Activated T-cell treated with anti-CD3 and anti-CD28 coated beads, Interleukin-2, amount 50 U/mL, for 4 hours (primary cell): ENCODE measurements around the gene ACSM2A. TPM values are rescaled to one million over a fixed set of nuclear protein-coding genes. Genes with fewer than 3 reads are reported as not detected.
"Not testable (repeated sequence)": the region's sequence is repeated elsewhere in the genome, so short reads cannot be mapped to it uniquely, and the experiment has no call there.

Source experiments
- ATAC-seq, 2 donors: fragments of 200-7000 bp; cut with Tn5 transposase; one replicate each; pipeline ENCODE4 v1.10.0; 2021
- DNase-seq: peaks from one replicate; pipeline ENCODE4 v3.0.0-alpha.2; 2020
- H3K27me3 Mint-ChIP-seq: one replicate; pipeline ENCODE4 v1.8.0; 2021; ENCODE audit warnings: low read depth, mixed read lengths
- H3K36me3 Mint-ChIP-seq: one replicate; pipeline ENCODE4 v1.8.0; 2022; ENCODE audit warnings: mixed read lengths; ENCODE audit not compliant: insufficient read depth
- H3K4me1 Mint-ChIP-seq: one replicate; pipeline ENCODE4 v1.8.0; 2021; ENCODE audit warnings: low read depth, mixed read lengths
- H3K4me3 Mint-ChIP-seq: one replicate; pipeline ENCODE4 v1.8.0; 2021; ENCODE audit warnings: mild to moderate bottlenecking, moderate library complexity, mixed read lengths
- H3K9me3 Mint-ChIP-seq: one replicate; pipeline ENCODE4 v1.8.0; 2021; ENCODE audit warnings: mixed read lengths
- total RNA-seq, 3 donors: library from RNA; stranded (reverse); gene quantifications; one replicate each; pipeline ENCODE4 v1.2.1, GENCODE V29; 2021

The ACSM2A gene, protein sequence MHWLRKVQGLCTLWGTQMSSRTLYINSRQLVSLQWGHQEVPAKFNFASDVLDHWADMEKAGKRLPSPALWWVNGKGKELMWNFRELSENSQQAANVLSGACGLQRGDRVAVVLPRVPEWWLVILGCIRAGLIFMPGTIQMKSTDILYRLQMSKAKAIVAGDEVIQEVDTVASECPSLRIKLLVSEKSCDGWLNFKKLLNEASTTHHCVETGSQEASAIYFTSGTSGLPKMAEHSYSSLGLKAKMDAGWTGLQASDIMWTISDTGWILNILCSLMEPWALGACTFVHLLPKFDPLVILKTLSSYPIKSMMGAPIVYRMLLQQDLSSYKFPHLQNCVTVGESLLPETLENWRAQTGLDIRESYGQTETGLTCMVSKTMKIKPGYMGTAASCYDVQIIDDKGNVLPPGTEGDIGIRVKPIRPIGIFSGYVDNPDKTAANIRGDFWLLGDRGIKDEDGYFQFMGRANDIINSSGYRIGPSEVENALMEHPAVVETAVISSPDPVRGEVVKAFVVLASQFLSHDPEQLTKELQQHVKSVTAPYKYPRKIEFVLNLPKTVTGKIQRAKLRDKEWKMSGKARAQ
- total RNA-seq, result under 1 TPM in 2 of 3 donors, not detected in 1; 0.14 to 0.24 TPM

DNA sequence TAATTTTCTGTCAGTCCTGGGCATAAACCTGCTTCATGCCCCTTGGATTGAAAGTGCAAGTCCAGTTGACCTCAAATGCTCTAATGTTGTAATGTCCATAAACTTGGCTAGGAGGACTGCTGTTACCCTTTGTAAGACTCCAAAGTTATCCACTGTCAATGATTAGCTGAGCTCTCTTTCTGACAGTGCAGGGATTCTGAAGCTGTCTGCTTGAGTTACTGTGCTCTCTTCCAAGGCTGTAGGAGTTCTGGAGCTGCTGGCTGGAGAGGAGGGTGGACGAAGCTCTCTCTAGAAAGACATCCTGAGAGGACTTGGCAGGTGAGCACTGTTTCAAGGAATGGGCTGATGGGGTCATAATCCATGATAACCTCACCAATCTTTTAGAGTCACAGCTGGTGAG is at the start of gene ACSM2A:
Gene ACSM2A, plus strand, starts transcription at position 158 of the 400 bp plus-strand sequence. CDS start 8,594 bp downstream, outside the sequence.
- not testable (repeated sequence) for H3K4me3 Mint-ChIP-seq, DNase-seq, H3K9me3 Mint-ChIP-seq, ATAC-seq, H3K27me3 Mint-ChIP-seq, H3K4me1 Mint-ChIP-seq, H3K36me3 Mint-ChIP-seq

GRCh38 chr16:20402651-20403050 is 48.7 kb upstream of the ACSM2A start:
- H3K4me3 Mint-ChIP-seq, result no peak overlapping the region
- no peaks in the 10 kb centered on the region for H3K4me1 Mint-ChIP-seq
- H3K36me3 Mint-ChIP-seq, result no peaks in the 10 kb centered on the region
- no peaks in the 10 kb centered on the region for H3K9me3 Mint-ChIP-seq
- ATAC-seq (no peak), DNase-seq (no peak)
- H3K27me3 Mint-ChIP-seq, result no peaks in the 10 kb centered on the region

- Mint-ChIP-seq H3K36me3 (no peaks in the 10 kb centered on the region), H3K4me1 (no peaks in the 10 kb centered on the region), H3K27me3 (peaks cover 5% of the 10 kb centered on the region), H3K4me3 (no peak within 1 kb of the TSS), H3K9me3 (no peaks in the 10 kb centered on the region)
- ATAC-seq (no peak), DNase-seq (no peak)
Observed at GRCh38 chr16:20404637-20405036, 46.7 kb upstream of the ACSM2A start, which contains the start of gene PDILT. TSS of gene PDILT (minus strand) at chr16:20404737. CDS start at chr16:20399300, 5,437 bp downstream.

GRCh38 chr16:20409398-20410120 is 41.8 kb upstream of the ACSM2A start, which contains the start of gene ACSM5:
TSS of gene ACSM5 (plus strand) at chr16:20409534. CDS start at chr16:20411485, 1,951 bp downstream.
- H3K36me3 Mint-ChIP-seq, result no peaks in the 10 kb centered on the region
- ATAC-seq (no peak), DNase-seq (no peak)
- H3K27me3 Mint-ChIP-seq, result peaks cover 10% of the 10 kb centered on the region
- no peak within 1 kb of the TSS for H3K4me3 Mint-ChIP-seq
- no peaks in the 10 kb centered on the region for H3K9me3 Mint-ChIP-seq
- H3K4me1 Mint-ChIP-seq, result no peaks in the 10 kb centered on the region

GRCh38 chr16:20410121-20410723 is 41.1 kb upstream of the ACSM2A start:
- H3K4me1 Mint-ChIP-seq, result no peaks in the 10 kb centered on the region
- DNase-seq (no peak), ATAC-seq (no peak)
- no peaks in the 10 kb centered on the region for H3K36me3 Mint-ChIP-seq
- H3K9me3 Mint-ChIP-seq, result no peaks in the 10 kb centered on the region
- H3K4me3 Mint-ChIP-seq, result no peak overlapping the region
- peaks cover 10% of the 10 kb centered on the region for H3K27me3 Mint-ChIP-seq

GRCh38 chr16:20411055-20411454 is 40.3 kb upstream of the ACSM2A start:
- DNase-seq, result no peak
- H3K9me3 Mint-ChIP-seq, result no peaks in the 10 kb centered on the region
- H3K4me3 Mint-ChIP-seq, result no peak overlapping the region
- no peak for ATAC-seq
- peaks cover 10% of the 10 kb centered on the region for H3K27me3 Mint-ChIP-seq
- no peaks in the 10 kb centered on the region for H3K4me1 Mint-ChIP-seq
- no peaks in the 10 kb centered on the region for H3K36me3 Mint-ChIP-seq

- DNase-seq (no peak), ATAC-seq (no peak)
- no peaks in the 10 kb centered on the region for H3K9me3 Mint-ChIP-seq
- no peaks in the 10 kb centered on the region for H3K4me1 Mint-ChIP-seq
- no peak overlapping the region for H3K4me3 Mint-ChIP-seq
- H3K27me3 Mint-ChIP-seq, result peaks cover 5% of the 10 kb centered on the region
- no peaks in the 10 kb centered on the region for H3K36me3 Mint-ChIP-seq
Observed at GRCh38 chr16:20415541-20415940, 35.8 kb upstream of the ACSM2A start.

GRCh38 chr16:20419093-20419492 is 32.2 kb upstream of the ACSM2A start:
- DNase-seq, ATAC-seq: not testable (repeated sequence)

DNA sequence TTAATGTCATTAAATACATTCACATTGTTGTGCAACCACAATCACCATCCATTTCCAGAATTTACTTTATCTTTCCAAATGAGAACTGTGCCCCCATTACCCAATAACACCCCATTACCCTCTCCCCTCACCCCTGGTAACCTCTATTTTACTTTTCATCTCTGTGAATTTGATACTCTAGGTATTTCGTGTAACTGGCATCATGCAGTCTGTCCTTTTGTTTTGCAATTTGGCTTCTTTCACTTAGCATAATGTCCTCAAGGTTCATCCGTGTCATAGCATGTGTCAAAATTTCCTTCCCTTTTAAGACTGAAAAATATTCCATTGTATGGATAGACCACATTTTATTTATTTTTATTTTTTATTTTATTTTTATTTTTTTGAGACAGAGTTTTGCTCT is 29.6 kb upstream of the ACSM2A start:
- not testable (repeated sequence) for H3K36me3 Mint-ChIP-seq, ATAC-seq, H3K4me3 Mint-ChIP-seq, H3K4me1 Mint-ChIP-seq, H3K9me3 Mint-ChIP-seq, H3K27me3 Mint-ChIP-seq, DNase-seq

More at GRCh38 chr16:20419093-20419492, 32.2 kb upstream of the ACSM2A start:
- H3K9me3 Mint-ChIP-seq, H3K27me3 Mint-ChIP-seq, H3K4me3 Mint-ChIP-seq, H3K4me1 Mint-ChIP-seq, H3K36me3 Mint-ChIP-seq: not testable (repeated sequence)

DNA sequence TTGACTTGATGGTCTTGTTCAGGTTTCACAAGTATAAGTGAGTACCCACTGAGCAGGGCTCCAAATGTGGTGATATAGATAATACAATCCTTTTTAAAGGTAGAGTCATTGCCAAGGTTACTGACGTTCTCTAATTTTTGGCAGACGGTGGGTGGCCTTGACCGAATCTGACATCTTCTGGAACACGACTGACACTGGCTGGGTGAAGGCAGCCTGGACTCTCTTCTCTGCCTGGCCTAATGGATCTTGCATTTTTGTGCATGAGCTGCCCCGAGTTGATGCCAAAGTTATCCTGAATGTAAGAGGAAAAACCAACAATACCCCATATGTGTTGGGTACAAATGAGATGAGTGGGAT is 27.6 kb upstream of the ACSM2A start:
- H3K27me3 Mint-ChIP-seq, ATAC-seq, H3K36me3 Mint-ChIP-seq: not testable (repeated sequence)

GRCh38 chr16:20424129-20424866 is 27.0 kb upstream of the ACSM2A start:
- H3K36me3 Mint-ChIP-seq, result no peaks in the 10 kb centered on the region
- no peak for ATAC-seq

More for the DNA sequence above, 27.6 kb upstream of the ACSM2A start:
- not testable (repeated sequence) for H3K4me1 Mint-ChIP-seq, H3K9me3 Mint-ChIP-seq, H3K4me3 Mint-ChIP-seq, DNase-seq

GRCh38 chr16:20427401-20427797 is 23.9 kb upstream of the ACSM2A start:
- not testable (repeated sequence) for H3K36me3 Mint-ChIP-seq, DNase-seq, H3K27me3 Mint-ChIP-seq, H3K9me3 Mint-ChIP-seq, H3K4me3 Mint-ChIP-seq, ATAC-seq, H3K4me1 Mint-ChIP-seq

More at GRCh38 chr16:20424129-20424866, 27.0 kb upstream of the ACSM2A start:
- no peaks in the 10 kb centered on the region for H3K4me1 Mint-ChIP-seq
- H3K9me3 Mint-ChIP-seq, result peaks cover 2% of the 10 kb centered on the region
- H3K4me3 Mint-ChIP-seq, result no peak overlapping the region
- H3K27me3 Mint-ChIP-seq, result no peaks in the 10 kb centered on the region
- DNase-seq, result no peak

DNA sequence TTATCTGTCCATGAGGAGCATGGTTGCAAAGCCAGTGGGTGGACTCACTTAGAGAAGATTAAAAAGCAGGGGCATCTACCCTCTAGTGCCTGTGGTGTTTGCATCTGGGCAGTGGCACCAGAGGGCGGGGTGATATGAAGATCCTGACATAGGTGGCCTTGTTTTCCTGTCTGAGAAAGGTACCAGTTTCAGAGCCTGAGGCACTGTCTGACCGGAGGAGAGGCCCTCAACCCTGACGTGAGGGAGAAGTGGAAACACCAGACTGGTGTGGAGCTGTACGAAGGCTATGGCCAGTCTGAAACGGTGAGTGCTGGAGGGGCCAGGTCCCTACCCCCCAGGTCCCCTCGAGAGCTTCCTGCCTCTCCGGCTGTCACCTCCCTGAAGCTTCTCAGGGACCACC is 21.8 kb upstream of the ACSM2A start:
- not testable (repeated sequence) for H3K36me3 Mint-ChIP-seq, H3K4me1 Mint-ChIP-seq, H3K9me3 Mint-ChIP-seq, ATAC-seq, H3K27me3 Mint-ChIP-seq, DNase-seq, H3K4me3 Mint-ChIP-seq

- not testable (repeated sequence) for H3K4me3 Mint-ChIP-seq, ATAC-seq, H3K9me3 Mint-ChIP-seq, H3K4me1 Mint-ChIP-seq, H3K36me3 Mint-ChIP-seq, DNase-seq, H3K27me3 Mint-ChIP-seq
Observed at GRCh38 chr16:20430480-20430879, 20.8 kb upstream of the ACSM2A start.
